Brain pericyte (primary cell): ENCODE results near the gene CXorf65.

Experiments used
- DNase-seq: peaks from one replicate; pipeline ENCODE4 v3.0.0-alpha.2; 2012; ENCODE audit warnings: low read depth, low spot score

The CXorf65 gene

DNA sequence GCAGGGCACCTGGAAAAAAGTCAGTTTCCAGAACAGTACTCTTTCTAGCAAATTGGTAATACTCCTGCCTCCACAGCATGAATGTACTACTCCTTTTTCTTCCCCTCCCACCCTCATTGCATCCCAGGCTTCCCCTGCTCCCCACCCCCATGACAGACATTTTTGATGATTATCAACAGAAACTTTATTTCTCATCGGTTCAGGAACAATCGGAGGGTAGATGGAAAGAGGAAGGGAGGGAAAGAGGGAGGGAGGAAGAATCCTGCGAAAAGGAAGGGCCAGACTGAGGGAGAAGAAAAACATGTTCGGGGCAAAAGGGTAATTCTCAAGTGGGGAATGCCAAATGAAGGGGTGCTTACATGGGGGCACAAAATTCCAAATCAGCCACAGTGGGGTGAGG, 705 bp upstream of the CXorf65 start:
- no peak for DNase-seq

DNA sequence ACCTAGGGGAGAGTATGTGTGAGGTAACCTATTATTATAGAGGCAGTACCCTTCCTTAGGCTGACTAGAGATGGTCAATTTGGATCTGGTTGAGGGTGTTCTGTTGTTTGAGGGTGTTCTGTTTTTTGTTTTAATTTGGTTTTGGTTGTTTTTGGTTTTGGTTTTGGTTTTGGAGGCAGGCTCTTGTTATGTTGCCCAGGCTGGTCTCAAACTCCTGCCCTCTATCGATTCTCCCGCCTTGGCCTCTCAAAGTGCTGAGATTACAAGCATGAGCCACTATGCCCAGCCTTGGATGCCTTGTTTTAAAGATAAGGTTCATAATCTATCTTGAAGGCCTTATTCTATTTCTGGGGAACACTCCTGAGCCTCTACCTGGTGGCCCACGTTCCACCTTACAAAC, 912 bp downstream of the CXorf65 start:
- DNase-seq: no peak

DNA sequence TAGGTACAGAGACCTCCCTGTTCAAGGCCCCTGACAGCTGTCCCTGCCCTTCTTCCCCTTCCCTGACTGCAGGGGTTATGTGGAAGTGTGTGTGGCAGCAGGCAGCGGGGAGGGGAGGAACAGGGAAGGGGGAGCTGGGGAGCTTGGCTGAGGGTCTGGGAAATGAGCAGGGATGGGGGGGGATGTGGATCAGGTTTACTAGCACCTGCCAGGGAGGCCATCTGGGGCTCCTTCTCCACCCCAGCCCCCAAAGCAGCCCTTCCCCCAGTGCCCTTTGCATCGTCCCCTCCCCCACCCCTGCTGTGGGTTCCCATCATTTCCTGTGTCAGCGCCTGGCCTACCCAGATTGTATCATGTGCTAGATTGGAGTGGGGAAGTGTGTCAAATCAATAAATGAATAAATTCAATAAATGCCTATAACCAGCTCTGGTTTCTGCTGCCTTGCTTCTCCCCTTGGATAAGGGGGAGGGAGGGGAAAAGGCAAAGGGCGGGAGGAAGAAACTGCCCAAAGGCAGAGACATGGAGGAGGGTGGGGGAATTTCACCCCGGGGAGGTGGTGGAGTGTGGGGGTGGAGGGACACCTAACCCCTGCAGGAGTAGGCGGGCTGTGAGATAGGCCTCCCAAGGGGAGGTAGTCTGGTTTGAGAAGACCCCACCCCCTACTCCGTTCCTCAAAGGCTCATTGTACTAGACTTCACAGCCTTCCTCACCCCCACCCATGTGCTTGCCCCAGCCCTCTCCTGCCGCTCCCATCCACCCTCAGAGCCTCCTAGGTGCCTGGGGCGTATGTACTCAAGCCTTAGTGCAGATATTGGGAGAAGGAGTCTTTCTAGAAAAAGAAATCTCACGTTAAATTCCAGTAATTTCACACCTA, 3.2 kb downstream of the CXorf65 start:
- no peak for DNase-seq

DNA sequence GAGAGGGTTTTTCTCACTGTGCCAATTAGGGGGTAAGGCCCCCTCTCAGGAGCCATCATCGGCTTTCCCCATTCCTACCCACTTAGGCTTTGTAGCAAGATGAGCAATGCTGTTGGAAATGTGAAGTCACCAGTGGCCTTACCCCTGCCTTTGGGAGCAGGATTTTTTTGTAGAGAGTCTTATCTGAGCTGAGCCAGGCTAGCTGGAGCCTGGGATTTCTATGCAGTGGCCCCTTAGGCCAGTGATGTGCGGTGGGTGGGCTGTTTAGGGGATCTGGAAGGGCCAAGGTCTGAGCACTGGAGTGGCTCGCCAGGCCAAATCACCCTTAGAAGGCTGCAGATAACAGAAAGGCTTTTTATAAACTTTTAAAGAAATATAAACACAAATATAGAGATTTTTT, 4.2 kb downstream of the CXorf65 start:
- DNase-seq: no peak

DNA sequence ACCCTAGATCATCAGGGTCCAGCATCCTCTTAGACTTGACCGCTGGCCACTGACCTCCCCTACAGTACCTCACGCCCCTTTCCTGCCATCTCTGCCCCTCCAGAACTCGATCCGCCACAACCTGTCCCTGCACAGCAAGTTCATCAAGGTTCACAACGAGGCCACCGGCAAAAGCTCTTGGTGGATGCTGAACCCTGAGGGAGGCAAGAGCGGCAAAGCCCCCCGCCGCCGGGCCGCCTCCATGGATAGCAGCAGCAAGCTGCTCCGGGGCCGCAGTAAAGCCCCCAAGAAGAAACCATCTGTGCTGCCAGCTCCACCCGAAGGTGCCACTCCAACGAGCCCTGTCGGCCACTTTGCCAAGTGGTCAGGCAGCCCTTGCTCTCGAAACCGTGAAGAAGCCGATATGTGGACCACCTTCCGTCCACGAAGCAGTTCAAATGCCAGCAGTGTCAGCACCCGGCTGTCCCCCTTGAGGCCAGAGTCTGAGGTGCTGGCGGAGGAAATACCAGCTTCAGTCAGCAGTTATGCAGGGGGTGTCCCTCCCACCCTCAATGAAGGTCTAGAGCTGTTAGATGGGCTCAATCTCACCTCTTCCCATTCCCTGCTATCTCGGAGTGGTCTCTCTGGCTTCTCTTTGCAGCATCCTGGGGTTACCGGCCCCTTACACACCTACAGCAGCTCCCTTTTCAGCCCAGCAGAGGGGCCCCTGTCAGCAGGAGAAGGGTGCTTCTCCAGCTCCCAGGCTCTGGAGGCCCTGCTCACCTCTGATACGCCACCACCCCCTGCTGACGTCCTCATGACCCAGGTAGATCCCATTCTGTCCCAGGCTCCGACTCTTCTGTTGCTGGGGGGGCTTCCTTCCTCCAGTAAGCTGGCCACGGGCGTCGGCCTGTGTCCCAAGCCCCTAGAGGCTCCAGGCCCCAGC, 5.7 kb downstream of the CXorf65 start:
- no peak for DNase-seq

DNA sequence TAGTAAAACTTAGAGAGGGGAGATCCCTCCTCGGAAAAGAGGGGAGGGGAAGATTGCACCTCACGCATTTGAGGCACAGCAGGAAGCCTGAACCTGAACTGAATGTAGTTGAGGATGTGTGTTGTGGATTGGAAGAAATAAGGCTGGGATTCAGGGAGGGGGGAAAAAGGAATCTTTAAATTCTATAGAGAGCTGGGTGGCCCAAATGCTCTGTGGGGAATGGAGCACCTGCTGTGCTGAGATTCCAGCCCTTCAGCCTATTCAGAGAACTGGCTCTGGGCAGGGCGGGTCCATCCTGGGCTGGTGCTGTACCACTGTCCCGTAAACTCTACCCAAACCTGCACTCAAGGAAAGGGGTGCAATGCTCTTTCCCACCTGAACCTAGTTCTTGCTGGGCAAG, 6.8 kb downstream of the CXorf65 start:
- no peak for DNase-seq

- DNase-seq: no peak
Measured at GRCh38 chrX:71098951-71099506, 7.5 kb downstream of the CXorf65 start.

GRCh38 chrX:71098302-71098701, 8.2 kb downstream of the CXorf65 start:
- DNase-seq: no peak

DNA sequence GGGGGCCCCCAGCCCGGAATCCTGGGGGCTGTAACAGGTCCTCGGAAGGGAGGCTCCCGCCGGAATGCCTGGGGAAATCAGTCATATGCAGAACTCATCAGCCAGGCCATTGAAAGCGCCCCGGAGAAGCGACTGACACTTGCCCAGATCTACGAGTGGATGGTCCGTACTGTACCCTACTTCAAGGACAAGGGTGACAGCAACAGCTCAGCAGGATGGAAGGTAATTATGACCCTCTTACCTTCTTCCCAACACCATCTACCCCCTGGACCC, 9.8 kb downstream of the CXorf65 start:
- DNase-seq: no peak

GRCh38 chrX:71095981-71096759, 10.4 kb downstream of the CXorf65 start:
- DNase-seq: no peak

GRCh38 chrX:71095555-71095980, 11.0 kb downstream of the CXorf65 start, which contains the start of gene FOXO4:
Gene FOXO4 (plus strand): TSS chrX:71095851. CDS start chrX:71096529, 678 bp downstream.
- DNase-seq: peak; percentile 46

- DNase-seq: no peak
Measured at GRCh38 chrX:71095033-71095432, 11.5 kb downstream of the CXorf65 start.

- DNase-seq: no peak
Measured at GRCh38 chrX:71091263-71091662, 15.3 kb downstream of the CXorf65 start.

DNA sequence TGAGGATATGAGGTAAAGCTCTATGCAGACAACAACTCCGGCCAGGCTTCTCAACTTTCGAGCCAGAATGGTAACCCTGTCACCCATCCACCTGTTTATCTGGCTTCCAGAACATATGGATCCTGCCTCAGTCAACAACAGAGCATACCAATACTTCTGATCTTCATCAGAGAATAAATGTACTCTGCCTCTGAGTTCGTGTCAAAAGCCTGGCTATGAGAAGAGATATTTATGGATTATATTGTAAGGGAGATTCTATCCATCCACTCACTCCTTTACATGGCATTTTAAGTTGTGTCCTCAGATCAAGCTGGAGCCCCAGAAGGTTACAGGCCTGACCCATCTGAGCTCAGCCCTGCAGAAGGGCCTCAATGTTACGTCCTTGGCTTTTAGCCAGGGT, 20.6 kb downstream of the CXorf65 start:
- no peak for DNase-seq

GRCh38 chrX:71082822-71083221, 23.7 kb downstream of the CXorf65 start:
- no peak for DNase-seq

DNA sequence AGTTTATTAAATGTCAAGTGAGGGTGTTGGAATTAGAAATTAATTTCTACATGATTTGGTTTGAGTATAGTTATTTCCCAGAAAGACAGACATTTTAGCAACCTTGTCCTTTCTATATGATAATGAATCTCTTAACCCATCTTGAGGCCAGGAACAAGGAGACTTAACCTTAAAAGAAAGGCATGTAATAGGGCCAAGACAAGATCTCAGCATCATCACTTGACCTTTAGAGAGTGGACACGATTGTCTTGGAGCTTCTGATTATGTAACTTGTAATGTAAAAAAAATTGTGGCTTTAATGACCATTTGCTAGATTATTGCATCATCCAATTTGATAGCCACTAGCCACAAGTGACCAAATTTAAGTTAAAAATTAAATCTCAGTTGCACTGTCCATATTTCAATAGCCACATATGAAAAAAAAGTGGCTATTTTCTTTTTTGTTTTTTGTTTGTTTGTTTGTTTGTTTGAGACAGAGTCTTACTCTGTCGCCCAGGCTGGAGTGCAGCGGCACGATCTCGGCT, 24.4 kb downstream of the CXorf65 start:
- DNase-seq: no peak

- no peak for DNase-seq
Measured at GRCh38 chrX:71081330-71082123, 25.0 kb downstream of the CXorf65 start.

- no peak for DNase-seq
Measured at GRCh38 chrX:71070531-71070930, 36.0 kb downstream of the CXorf65 start.

- DNase-seq: peak; percentile 78
Measured at GRCh38 chrX:71068044-71068918, 38.3 kb downstream of the CXorf65 start, which contains the start of gene SNX12. Gene SNX12 (minus strand): TSS chrX:71068334. CDS start chrX:71068306, 28 bp downstream.

DNA sequence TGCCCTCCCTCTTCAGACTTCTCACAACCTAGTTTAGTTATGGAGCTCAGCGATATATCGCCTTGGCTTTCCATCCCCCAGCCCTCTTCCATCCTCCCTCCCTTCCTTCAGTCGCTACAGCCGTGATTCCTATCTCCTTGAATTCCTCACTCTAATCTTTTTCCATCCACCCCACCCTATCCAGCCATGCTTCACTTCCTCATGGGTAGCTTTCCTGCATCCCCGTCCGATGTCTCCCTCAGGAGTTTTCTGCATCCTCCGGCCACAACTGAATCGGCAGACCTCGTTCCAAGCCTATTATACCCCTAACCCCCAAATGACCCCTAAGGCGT, 38.9 kb downstream of the CXorf65 start:
- no peak for DNase-seq
